GM23248 (cell line): ENCODE data around the gene NUP37.

Experiments
- EZH2 ChIP-seq: fragments of 200-600 bp; sonication (generic); IDR thresholded peaks from 2 replicates; pipeline ENCODE4 v1.6.1; 2018; ENCODE audit warnings: antibody characterized with exemption, mild to moderate bottlenecking; ENCODE audit not compliant: insufficient read depth, poor library complexity, severe bottlenecking
- EZH2phosphoT487 ChIP-seq: fragments of 200-600 bp; sonication (generic); IDR thresholded peaks from 2 replicates; pipeline ENCODE4 v1.6.1; 2018; ENCODE audit warnings: antibody characterized with exemption, moderate library complexity, mild to moderate bottlenecking, low read depth; ENCODE audit not compliant: insufficient read depth

GRCh38 chr12:102120564-102120873 is 605 bp upstream of the NUP37 start:
- no peak for TF ChIP-seq EZH2
- TF ChIP-seq EZH2phosphoT487 = no peak
